ENCODE data around the gene TLL2.

Gene TLL2

DNA sequence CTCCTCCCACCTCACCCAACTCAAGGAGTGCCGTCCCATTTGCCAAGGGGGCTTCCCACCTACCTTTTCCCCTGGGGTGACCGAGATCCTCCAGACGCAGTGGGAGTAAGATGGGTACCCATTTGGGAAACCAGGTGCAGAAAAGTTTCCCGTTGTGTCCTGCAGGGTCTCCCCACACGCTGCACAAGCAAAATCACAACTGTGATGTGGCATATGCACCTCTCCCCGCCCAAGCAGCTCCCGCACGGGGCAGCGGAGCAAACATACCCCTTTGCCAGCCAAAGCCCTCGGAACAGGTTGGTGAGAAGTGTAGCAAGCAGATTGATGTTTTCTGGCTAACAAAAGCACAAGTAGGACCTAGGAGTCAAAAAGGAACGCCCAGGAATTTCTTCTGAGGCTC is 103.4 kb downstream of the TLL2 start:
- H3K4me3 ChIP-seq (ENCODE audit: low read depth, low read length) = no peak overlapping the region
- TF ChIP-seq, protein P1, sequence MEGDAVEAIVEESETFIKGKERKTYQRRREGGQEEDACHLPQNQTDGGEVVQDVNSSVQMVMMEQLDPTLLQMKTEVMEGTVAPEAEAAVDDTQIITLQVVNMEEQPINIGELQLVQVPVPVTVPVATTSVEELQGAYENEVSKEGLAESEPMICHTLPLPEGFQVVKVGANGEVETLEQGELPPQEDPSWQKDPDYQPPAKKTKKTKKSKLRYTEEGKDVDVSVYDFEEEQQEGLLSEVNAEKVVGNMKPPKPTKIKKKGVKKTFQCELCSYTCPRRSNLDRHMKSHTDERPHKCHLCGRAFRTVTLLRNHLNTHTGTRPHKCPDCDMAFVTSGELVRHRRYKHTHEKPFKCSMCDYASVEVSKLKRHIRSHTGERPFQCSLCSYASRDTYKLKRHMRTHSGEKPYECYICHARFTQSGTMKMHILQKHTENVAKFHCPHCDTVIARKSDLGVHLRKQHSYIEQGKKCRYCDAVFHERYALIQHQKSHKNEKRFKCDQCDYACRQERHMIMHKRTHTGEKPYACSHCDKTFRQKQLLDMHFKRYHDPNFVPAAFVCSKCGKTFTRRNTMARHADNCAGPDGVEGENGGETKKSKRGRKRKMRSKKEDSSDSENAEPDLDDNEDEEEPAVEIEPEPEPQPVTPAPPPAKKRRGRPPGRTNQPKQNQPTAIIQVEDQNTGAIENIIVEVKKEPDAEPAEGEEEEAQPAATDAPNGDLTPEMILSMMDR (conservative IDR thresholded peaks at IDR 0.05; ENCODE audit: low read depth, low read length) = no peak
- DNase-seq (ENCODE audit: low read depth) = no peak

DNA sequence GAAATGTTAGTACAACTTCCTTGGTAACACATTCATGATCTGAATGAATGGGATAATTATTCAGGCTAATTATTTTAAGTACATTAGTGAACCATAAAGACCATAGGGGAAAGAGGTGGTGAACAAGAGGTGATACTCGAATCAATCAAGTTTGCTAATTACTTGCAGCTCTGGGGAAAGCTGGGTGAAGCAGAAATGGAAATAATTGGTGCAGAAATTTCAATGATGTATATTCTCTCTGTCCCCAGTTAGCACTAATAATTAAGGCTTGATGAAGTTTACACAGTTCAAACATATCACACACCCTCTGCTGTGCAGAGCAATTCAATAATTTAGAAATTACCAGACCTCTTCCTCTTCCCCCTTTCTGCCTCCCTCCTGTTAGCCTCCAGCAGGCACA is 105.5 kb downstream of the TLL2 start:
- no peak for DNase-seq (ENCODE audit: low read depth)
- TF ChIP-seq, protein P1 (conservative IDR thresholded peaks at IDR 0.05; ENCODE audit: low read depth, low read length) = no peak
- no peak overlapping the region for H3K4me3 ChIP-seq (ENCODE audit: low read depth, low read length)

DNA sequence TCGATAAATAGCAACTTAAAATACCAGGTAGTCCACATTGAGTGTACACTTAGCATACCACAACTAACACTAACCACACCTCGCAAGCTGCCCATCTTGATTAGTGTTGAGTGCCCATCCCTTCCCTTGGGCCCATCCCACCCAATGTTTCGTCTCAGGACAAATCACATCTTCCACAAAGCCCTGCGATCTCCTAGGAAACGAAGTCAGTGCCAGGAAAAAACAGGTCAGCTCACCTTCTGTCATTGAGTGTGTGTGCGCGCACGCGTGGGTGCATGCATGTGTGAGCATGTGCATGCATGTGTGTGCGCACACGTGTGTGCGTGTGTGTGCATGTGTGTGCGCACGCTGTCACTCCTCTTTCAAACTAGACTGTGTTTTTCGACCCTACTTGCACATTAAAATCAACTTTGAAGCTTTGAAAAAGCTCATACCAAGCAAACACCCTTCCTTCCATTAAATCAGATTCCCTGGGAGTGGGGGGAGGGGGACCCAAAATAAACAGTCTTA is 106.1 kb downstream of the TLL2 start:
- H3K4me3 ChIP-seq (ENCODE audit: low read depth, low read length) = no peak overlapping the region
- DNase-seq (ENCODE audit: low read depth) = no peak
- TF ChIP-seq, protein P1 (conservative IDR thresholded peaks at IDR 0.05; ENCODE audit: low read depth, low read length) = no peak

DNA sequence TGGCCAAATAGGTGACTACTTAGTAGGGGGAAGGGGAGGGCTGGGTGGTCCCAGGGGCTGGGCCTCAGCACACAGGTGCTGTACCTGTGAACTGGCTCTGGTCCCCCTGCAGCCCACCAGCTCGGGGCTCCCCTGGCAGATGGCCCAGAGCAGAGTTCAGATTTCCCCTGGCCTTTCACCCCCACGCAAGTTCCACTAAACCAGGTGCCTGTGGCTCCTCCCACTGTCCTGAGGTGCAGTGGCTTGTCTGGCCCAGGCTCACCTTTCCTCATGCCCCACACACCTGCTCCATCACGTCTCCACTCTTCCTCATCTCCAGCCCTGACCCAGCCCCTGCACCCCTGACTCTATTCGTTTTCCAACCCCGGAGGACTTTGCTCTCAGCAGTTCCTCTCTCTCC is 107.6 kb downstream of the TLL2 start:
- TF ChIP-seq, protein P1 (conservative IDR thresholded peaks at IDR 0.05; ENCODE audit: low read depth, low read length) = no peak
- H3K4me3 ChIP-seq (ENCODE audit: low read depth, low read length) = no peak overlapping the region
- no peak for DNase-seq (ENCODE audit: low read depth)

DNA sequence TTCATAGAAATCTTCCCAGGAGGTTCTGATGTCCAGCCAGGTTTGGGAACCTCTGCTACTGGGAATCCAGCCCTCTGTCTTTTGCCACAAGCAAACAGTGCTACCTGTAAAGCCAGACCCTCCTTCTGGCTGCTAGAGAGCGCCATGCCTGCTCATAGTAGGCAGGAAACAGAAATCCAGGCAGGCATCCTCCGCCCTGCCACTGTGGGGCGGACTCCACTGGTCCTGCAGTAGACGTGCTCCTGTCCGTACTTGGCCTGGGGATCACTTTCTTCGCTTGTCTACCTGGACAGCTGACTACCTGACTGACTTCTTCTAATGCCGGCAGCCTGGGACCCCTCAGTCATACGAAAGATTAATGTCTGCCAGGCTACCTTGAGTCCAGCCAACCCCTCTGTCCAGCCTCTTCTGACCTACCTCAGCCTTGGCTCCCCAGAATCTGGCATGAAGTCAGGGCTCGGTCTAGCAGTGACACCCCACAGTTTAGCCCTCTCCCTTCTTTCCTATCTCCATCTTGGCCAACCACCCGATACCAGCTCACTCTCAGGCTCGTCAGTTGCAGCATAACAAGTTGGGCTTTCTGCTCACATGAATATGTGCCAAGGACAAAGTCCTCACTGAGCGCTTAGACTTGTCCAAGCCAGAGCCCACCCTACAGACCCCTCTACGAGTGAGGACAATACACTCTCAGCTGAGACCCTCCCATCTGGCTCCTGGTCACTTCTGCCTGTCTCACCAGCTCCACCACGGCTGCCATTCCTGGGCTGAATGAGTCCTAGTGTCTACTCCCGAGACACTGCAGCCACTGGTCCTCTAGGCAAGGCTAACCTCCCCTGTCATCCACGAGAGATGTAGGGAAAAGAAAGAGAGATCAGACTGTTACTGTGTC is 111.1 kb downstream of the TLL2 start:
- DNase-seq (ENCODE audit: low read depth) = no peak
- TF ChIP-seq, protein P1 (conservative IDR thresholded peaks at IDR 0.05; ENCODE audit: low read depth, low read length) = no peak
- H3K4me3 ChIP-seq (ENCODE audit: low read depth, low read length) = no peak overlapping the region

DNA sequence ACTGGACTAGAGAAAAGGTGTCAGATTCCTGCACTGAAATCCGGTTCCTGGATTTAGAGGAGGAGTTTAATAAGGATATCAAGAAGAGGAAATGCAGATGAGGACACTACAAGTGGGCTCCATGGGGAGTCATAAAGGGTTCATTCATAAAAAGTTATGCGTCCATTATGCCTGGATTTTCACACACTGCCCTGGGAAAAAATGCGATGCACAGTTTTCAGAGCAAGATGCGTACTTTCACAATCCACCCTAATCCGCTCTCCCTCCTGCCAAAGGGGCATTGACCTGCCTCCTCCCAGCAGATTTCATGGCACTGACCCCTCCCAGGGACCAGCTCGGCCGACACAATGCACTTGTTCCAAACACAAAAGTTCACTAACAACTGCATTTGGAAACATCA is 112.7 kb downstream of the TLL2 start:
- no peak overlapping the region for H3K4me3 ChIP-seq (ENCODE audit: low read depth, low read length)
- DNase-seq (ENCODE audit: low read depth) = no peak
- TF ChIP-seq, protein P1 (conservative IDR thresholded peaks at IDR 0.05; ENCODE audit: low read depth, low read length) = no peak

DNA sequence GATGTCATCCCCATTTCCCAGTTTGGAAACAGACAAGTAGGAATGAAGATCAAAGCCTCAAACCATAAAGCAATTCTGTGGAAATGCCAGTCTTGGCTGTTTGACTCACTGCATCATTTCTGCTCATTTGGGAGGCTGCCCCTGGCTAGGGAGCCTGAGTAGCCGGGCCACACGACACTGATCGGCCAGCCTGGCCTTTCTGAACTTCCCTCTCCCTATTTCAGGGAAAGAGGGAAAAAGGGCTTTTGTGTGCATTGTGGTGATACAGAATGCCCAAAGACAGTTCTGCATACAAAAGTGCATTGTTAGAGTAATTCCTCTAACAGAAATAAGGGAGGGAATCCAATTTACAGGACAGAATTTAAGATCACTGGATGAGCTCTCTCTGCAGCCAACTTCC is 113.3 kb downstream of the TLL2 start:
- TF ChIP-seq, protein P1 (conservative IDR thresholded peaks at IDR 0.05; ENCODE audit: low read depth, low read length) = no peak
- DNase-seq (ENCODE audit: low read depth) = no peak
- no peak overlapping the region for H3K4me3 ChIP-seq (ENCODE audit: low read depth, low read length)

Measured in choroid plexus epithelial cell (primary cell).